ENCODE measurements around the gene FADS1.

The FADS1 gene

GRCh38 chr11:61844909-61845565 lies 28.2 kb upstream of the FADS1 start:
- no peak for DNase-seq

- no peak for DNase-seq
Measured at GRCh38 chr11:61842528-61842820, 25.7 kb upstream of the FADS1 start.

GRCh38 chr11:61841636-61842527 lies 25.1 kb upstream of the FADS1 start:
- DNase-seq = no peak

GRCh38 chr11:61840371-61840770 lies 23.6 kb upstream of the FADS1 start:
- DNase-seq = no peak

GRCh38 chr11:61839742-61840141 lies 22.9 kb upstream of the FADS1 start:
- DNase-seq = no peak

GRCh38 chr11:61838921-61839320 lies 22.1 kb upstream of the FADS1 start:
- no peak for DNase-seq

GRCh38 chr11:61838501-61838900 lies 21.7 kb upstream of the FADS1 start:
- DNase-seq = no peak

GRCh38 chr11:61837411-61838005 lies 20.7 kb upstream of the FADS1 start:
- DNase-seq = no peak

GRCh38 chr11:61836193-61836592 lies 19.4 kb upstream of the FADS1 start:
- no peak for DNase-seq

GRCh38 chr11:61834278-61835048 lies 17.7 kb upstream of the FADS1 start:
- no peak for DNase-seq

GRCh38 chr11:61833926-61834277 lies 17.1 kb upstream of the FADS1 start:
- no peak for DNase-seq

GRCh38 chr11:61833471-61833870 lies 16.7 kb upstream of the FADS1 start:
- DNase-seq = no peak

GRCh38 chr11:61832754-61833153 lies 16.0 kb upstream of the FADS1 start:
- DNase-seq = no peak

- no peak for DNase-seq
Measured at GRCh38 chr11:61832207-61832606, 15.4 kb upstream of the FADS1 start.

- DNase-seq = no peak
Measured at GRCh38 chr11:61830237-61831105, 13.7 kb upstream of the FADS1 start.

GRCh38 chr11:61829806-61830205 lies 13.0 kb upstream of the FADS1 start:
- no peak for DNase-seq

- no peak for DNase-seq
Measured at GRCh38 chr11:61828629-61829407, 12.0 kb upstream of the FADS1 start.

- DNase-seq = no peak
Measured at GRCh38 chr11:61828379-61828628, 11.5 kb upstream of the FADS1 start.

- DNase-seq = peak; percentile 45
Measured at GRCh38 chr11:61827571-61828378, 11.0 kb upstream of the FADS1 start, which contains the start of gene FADS2. Gene FADS2, plus strand, starts transcription at chr11:61828300. Its CDS starts 91 bp downstream, at chr11:61828391.

- no peak for DNase-seq
Measured at GRCh38 chr11:61826930-61827570, 10.2 kb upstream of the FADS1 start.
